Rectal smooth muscle tissue (tissue), 1 donor: ENCODE results near the gene FBN2.
"Not testable (repeated sequence)": the region's sequence is repeated elsewhere in the genome, so short reads cannot be mapped to it uniquely, and the experiment has no call there.

Experiments used
- H3K27ac ChIP-seq: one replicate; pipeline ENCODE4 v1.7.0; 2013; ENCODE audit warnings: low read depth, low read length, inconsistent platforms
- H3K27me3 ChIP-seq: one replicate; pipeline ENCODE4 v1.7.0; 2013; ENCODE audit warnings: low read length; ENCODE audit not compliant: control insufficient read depth, insufficient read depth
- H3K36me3 ChIP-seq: one replicate; pipeline ENCODE4 v1.7.0; 2013; ENCODE audit warnings: low read length; ENCODE audit not compliant: control insufficient read depth, insufficient read depth
- H3K4me1 ChIP-seq: one replicate; pipeline ENCODE4 v1.7.0; 2013; ENCODE audit warnings: low read length; ENCODE audit not compliant: control insufficient read depth, insufficient read depth
- H3K4me3 ChIP-seq: one replicate; pipeline ENCODE4 v1.7.0; 2013; ENCODE audit warnings: low read length
- H3K9ac ChIP-seq: one replicate; pipeline ENCODE4 v1.7.0; 2013; ENCODE audit warnings: low read length

The FBN2 gene

DNA sequence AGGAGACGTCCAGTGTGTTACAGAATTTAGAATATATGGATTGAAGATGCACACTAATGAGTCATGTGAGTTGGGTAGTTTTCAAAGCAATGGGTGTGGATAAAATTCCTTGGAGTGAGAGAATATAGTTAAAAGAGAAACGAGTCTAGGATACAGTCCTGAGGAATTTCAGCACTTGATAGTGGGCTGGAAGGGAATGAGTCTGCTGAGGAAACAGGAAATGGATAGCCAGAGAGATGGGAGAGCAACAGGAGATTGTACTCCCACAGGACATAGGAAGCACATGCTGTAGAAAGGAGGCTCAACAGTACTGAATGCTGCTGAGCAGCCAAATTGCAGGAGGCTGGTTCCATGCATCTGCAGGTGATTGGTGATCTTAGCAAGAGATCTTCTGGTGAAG, 68.1 kb downstream of the FBN2 start:
- Histone ChIP-seq H3K36me3 (no peaks in the 10 kb centered on the region), H3K4me3 (no peak overlapping the region), H3K4me1 (no peaks in the 10 kb centered on the region), H3K9ac (no peak overlapping the region), H3K27me3 (no peaks in the 10 kb centered on the region), H3K27ac (no peak overlapping the region)

DNA sequence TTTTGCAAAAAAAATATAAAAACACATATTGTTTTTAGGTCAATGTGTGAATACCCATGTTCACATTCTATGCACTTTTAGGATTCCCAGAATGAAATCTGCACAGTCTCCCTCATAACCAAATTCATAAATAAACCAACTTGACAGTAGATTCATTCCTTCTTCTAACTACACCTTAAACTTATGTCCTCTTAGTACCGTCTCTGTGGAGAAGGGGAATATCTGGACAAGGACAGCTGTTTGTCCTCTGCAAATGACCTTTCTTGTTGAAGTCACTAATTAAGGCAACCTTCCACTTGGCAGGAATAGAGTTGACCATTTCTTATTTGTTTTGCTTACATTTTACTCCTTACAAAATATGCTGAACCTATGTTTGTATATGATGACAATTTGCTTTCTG, 71.1 kb downstream of the FBN2 start:
- Histone ChIP-seq H3K4me1 (no peaks in the 10 kb centered on the region), H3K36me3 (no peaks in the 10 kb centered on the region), H3K9ac (no peak overlapping the region), H3K27ac (no peak overlapping the region), H3K4me3 (no peak overlapping the region), H3K27me3 (no peaks in the 10 kb centered on the region)

DNA sequence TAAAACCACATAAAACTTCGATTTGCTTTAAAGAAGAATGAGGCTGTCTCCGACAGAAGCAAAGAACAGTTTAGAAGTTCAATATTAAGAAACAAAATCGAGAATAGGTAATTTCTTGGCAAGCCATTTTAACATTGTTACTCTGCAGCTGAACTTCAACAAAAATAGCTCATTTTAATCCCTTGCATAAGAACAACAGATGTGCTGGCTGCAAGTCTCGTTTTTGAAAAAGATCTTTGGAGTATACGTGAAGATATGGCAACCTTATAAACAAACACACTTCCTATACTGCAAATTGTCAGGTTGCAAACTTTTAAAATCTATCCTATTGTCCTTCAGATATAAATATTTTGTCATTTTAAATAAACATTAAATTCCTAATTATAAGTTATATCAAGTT, 71.5 kb downstream of the FBN2 start:
- no peak overlapping the region for H3K9ac ChIP-seq

DNA sequence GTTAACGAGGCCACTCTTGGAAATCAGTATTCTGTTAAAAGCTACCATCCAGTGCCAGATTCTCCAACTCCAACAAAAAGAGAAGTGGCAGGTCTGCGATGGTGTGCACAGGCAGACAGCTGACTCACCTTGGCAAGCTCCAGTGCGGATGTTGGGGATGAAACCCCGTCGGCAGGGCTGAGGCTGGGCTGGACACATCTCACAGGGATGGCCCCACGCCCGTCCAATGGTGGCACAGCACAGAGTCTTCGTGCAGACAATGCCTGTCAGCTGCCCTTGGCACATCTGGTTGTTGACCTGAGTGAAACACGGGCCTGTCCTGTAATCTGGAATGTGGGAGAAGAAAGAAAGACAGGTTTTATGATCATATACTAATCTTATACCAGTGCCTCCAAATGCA, 73.4 kb downstream of the FBN2 start:
- no peak overlapping the region for H3K4me3 ChIP-seq
- no peaks in the 10 kb centered on the region for H3K27me3 ChIP-seq
- no peaks in the 10 kb centered on the region for H3K36me3 ChIP-seq
- no peak overlapping the region for H3K9ac ChIP-seq
- H3K4me1 ChIP-seq, result no peaks in the 10 kb centered on the region
- H3K27ac ChIP-seq, result no peak overlapping the region

More for the DNA sequence above, 71.5 kb downstream of the FBN2 start:
- H3K4me3 ChIP-seq, result no peak overlapping the region
- no peaks in the 10 kb centered on the region for H3K36me3 ChIP-seq
- no peaks in the 10 kb centered on the region for H3K27me3 ChIP-seq
- H3K27ac ChIP-seq, result no peak overlapping the region
- H3K4me1 ChIP-seq, result no peaks in the 10 kb centered on the region

DNA sequence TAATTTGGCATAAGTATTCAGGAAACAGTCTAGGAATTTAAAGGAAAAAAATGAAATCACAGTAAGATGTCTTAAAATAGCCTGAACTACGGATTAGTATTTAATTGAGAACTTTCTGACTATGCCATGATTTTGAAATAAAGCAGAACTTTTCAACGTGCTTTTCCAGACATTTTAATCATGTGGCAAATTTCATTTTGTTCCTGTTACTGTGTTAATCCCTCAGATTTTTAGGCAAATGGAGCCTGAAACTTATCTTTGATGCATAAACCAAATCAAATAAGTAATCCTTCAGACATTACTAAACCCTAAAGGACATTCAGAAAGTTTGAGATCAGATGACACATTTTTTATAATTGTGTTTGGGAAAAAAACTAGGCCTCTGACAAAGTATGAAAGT, 75.7 kb downstream of the FBN2 start:
- Histone ChIP-seq H3K4me3 (no peak overlapping the region), H3K36me3 (no peaks in the 10 kb centered on the region), H3K27ac (no peak overlapping the region), H3K9ac (no peak overlapping the region), H3K4me1 (no peaks in the 10 kb centered on the region), H3K27me3 (no peaks in the 10 kb centered on the region)

DNA sequence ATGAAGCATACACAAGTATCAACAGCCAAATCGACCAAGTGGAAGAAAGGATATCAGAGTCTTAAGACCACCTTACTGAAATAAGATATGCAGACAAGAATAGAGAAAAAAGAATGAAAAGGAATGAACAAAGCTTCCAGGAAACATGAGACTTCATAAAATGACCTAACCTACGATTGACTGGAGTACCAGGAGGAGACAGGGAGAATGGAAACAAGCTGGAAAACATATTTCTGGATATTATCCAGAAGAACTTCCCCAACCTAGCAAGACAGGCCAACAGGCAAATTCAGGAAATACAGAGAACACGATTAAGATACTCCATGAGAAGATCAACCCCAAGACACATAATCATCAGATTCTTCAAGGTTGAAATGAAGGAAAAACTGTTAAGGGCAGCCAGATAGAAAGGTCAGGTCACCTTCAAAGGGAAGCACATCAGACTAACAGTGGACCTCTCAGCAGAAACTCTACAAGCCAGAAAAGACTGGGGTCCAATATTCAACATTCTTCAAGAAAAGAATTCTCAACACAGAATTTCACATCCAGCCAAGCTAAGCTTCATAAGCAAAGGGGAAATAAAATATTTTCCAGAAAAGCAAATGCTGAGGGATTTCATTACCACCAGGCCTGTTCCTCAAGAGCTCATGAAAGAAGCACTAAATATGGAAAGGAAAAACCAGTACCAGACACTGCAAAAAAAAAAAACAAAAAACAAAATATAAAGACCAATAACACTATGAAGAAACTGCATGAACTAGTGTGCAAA, 80.7 kb downstream of the FBN2 start:
- H3K27ac ChIP-seq, H3K4me1 ChIP-seq, H3K4me3 ChIP-seq, H3K9ac ChIP-seq, H3K27me3 ChIP-seq, H3K36me3 ChIP-seq: not testable (repeated sequence)

DNA sequence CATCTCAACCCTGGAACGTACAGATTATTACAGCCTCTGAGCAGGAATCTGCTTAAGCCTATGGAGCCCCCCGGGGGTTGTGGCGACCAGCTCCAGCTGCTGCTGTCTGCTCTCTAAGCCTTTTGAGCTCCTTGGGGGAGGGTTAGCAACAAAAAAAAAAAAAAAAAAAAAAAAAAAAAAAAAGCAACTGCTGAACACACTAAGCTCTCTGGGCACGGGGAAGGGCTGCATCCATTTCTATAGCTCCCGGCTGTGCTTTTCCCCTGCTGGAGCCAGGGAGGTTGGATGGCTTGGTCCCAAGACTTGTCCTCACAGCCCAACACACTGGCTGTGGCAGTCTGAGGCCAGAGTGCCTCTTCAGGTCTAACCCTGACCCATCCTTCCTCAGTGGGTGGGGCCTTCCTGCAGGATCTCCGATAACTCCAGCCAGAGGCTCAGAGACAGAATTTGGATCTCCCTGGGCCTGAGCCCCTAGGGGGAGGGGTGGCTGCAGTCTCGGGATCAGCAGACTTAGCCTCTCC, 82.1 kb downstream of the FBN2 start:
- Histone ChIP-seq H3K9ac (no peak overlapping the region), H3K36me3 (no peaks in the 10 kb centered on the region), H3K4me1 (no peaks in the 10 kb centered on the region), H3K4me3 (no peak overlapping the region), H3K27me3 (no peaks in the 10 kb centered on the region), H3K27ac (no peak overlapping the region)

DNA sequence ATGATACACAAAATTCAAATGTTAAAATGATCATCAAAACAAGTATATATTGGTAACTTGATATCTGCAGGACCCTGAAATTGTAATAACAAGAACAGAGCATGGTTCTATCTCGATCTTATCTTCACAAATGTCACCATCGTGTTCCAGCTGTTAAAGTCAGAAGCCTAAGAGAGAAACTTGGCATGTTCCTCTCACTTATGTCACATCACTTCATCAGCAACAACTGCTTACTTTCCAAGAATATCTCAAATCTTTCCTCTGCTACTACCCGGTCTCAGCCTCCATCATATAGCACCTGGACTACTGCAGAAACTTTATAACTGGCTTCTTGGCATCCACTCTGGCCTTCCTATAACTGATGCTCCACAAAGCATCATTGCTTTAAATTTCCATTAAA, 84.9 kb downstream of the FBN2 start:
- Histone ChIP-seq H3K9ac (no peak overlapping the region), H3K4me3 (no peak overlapping the region), H3K36me3 (no peaks in the 10 kb centered on the region), H3K27me3 (no peaks in the 10 kb centered on the region), H3K27ac (no peak overlapping the region), H3K4me1 (no peaks in the 10 kb centered on the region)

DNA sequence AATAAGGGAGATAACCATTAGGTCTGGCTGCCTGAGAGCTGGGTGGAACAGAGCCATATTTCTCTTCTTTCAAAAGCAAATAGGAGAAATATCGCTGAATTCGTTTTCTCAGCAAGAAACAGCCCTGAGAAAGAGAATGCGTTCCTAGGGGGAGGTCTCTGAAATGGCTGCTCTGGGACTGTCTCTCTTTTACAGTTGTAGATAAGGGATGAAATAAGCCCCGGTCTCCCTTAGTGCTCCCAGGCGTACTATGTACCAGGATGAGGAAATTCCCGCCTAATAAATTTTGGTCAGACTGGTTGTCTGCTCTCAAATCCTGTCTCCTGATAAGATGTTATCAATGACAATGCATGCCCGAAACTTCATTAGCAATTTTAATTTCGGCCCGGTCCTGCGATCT, 90.8 kb downstream of the FBN2 start:
- H3K4me1 ChIP-seq, H3K27ac ChIP-seq, H3K27me3 ChIP-seq, H3K36me3 ChIP-seq, H3K9ac ChIP-seq, H3K4me3 ChIP-seq: not testable (repeated sequence)

DNA sequence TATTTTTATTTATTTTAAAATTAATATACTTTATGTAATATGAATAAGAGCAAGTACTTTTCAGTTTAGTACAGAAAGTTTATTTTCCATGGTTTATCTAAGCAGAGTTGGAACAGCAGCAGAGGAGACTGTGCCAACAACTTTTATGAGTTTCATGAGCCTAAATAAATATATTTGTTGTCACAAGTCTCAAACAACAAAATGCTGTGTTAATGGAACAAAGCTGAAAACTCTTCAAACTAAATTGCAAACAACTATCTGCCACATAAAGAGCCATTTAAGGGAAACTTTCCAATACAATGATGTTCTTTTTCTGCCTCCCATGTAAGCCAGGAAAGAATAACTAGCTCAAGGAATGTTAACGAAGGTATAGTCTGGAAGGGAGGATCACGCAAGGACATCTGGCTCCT, 96.1 kb downstream of the FBN2 start:
- Histone ChIP-seq H3K9ac (no peak overlapping the region), H3K27ac (no peak overlapping the region), H3K36me3 (no peaks in the 10 kb centered on the region), H3K4me1 (no peaks in the 10 kb centered on the region), H3K27me3 (no peaks in the 10 kb centered on the region), H3K4me3 (no peak overlapping the region)

DNA sequence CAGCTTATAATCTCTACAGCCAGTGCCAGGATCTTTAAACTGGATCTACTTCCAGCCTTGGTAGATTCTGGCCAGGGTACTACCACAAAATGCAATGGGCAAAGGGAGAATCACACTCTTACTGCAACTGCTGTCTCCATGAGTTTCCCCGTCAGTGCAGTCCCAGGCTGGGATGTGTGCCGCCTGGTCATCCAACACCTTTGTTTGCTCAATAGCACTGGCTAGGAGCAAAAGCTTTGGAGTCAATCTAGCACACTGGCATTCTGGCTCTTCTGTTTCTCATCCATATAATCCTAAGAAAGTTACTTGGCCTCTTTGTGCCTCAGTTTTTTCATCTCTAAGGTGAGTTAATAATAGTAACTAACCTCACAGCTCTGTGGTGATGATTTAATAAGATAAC, 96.9 kb downstream of the FBN2 start:
- Histone ChIP-seq H3K27me3 (no peaks in the 10 kb centered on the region), H3K36me3 (no peaks in the 10 kb centered on the region), H3K27ac (no peak overlapping the region), H3K9ac (no peak overlapping the region), H3K4me1 (no peaks in the 10 kb centered on the region), H3K4me3 (no peak overlapping the region)

DNA sequence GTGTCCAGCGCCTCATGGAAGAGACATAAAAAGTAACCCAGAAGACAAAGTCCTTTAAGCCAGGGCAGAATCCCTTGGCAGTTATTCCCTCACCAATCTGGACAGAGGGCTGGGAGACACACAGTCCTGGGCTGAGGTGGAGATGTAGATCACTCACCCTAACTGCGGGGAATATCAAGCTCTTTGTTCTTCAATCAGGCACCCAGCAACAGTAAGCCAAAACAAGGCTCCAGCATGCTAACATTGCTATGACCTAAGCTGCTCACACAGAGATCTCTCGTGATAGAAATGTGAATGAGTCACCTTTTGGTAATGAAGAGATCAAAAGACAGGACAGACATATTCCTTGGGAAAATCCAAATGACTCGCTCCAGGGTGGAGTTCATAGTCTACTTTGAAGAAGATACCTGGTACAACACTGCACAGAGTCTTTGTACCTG, 101.3 kb downstream of the FBN2 start:
- Histone ChIP-seq H3K4me1 (no peaks in the 10 kb centered on the region), H3K9ac (no peak overlapping the region), H3K36me3 (no peaks in the 10 kb centered on the region), H3K27me3 (no peaks in the 10 kb centered on the region), H3K27ac (no peak overlapping the region), H3K4me3 (no peak overlapping the region)

DNA sequence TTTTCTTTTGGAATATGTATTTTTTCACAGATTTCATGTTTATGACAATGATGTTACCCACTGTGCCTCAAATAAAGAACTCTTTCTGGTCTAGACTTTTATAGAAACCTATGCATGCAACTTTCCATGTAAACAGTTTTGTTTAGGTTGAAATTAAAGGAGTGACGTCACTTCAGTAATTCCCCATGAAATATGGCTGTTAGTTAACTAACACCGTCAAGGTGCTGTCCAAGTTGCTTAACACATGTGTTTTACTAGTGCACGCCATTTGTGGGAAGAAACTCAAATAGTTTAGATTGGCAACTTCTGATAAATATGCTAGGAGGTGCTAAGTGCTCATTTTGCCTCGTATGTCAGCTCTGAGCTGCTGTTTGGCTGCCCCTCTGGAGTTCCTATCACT, 102.2 kb downstream of the FBN2 start:
- Histone ChIP-seq H3K36me3 (no peaks in the 10 kb centered on the region), H3K4me1 (no peaks in the 10 kb centered on the region), H3K27ac (no peak overlapping the region), H3K4me3 (no peak overlapping the region), H3K9ac (no peak overlapping the region), H3K27me3 (no peaks in the 10 kb centered on the region)
